ENCODE data around the gene TRIO.

Gene TRIO

DNA sequence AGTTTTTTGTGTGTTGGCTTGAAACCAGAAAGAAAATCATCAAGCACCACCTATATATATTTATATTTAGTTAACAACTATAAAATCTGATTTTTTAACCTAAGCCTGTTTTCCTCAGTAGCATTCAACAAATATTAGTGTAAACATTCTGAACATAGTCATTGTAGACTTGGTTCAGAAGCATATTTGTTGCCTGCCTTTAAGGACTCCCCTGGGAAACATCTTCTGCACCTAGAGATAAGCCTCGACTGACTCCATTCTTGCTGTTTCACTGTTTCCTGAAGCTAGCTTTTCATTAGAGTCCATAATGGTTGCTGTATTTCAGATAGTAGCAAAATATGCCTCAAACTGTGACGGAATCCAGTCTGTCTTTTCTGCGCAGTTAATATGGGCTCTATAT lies 123.5 kb downstream of the TRIO start:
- no peaks in the 10 kb centered on the region for H3K36me3 ChIP-seq (ENCODE audit: control insufficient read depth in 1 of 2, insufficient read depth in 2 of 2, low read length in 2 of 2)
- H3K4me1 ChIP-seq (ENCODE audit: control insufficient read depth in 1 of 2, insufficient read depth in 2 of 2, low read length in 2 of 2) = peaks cover 6 to 22% of the 10 kb centered on the region in 2 donors
- H3K27ac ChIP-seq (ENCODE audit: low read depth, low read length) = no peak overlapping the region
- no peak overlapping the region for H3K9ac ChIP-seq (ENCODE audit: low read depth in 1 of 2, low read length in 2 of 2)
- no peak overlapping the region for H3K4me3 ChIP-seq (ENCODE audit: low read depth in 1 of 2, low read length in 2 of 2)
- no peaks in the 10 kb centered on the region for H3K9me3 ChIP-seq (ENCODE audit: control insufficient read depth in 1 of 2, low read length in 2 of 2)
- no peaks in the 10 kb centered on the region for H3K27me3 ChIP-seq (ENCODE audit: control insufficient read depth in 1 of 2, insufficient read depth in 2 of 2, low read length in 2 of 2)

DNA sequence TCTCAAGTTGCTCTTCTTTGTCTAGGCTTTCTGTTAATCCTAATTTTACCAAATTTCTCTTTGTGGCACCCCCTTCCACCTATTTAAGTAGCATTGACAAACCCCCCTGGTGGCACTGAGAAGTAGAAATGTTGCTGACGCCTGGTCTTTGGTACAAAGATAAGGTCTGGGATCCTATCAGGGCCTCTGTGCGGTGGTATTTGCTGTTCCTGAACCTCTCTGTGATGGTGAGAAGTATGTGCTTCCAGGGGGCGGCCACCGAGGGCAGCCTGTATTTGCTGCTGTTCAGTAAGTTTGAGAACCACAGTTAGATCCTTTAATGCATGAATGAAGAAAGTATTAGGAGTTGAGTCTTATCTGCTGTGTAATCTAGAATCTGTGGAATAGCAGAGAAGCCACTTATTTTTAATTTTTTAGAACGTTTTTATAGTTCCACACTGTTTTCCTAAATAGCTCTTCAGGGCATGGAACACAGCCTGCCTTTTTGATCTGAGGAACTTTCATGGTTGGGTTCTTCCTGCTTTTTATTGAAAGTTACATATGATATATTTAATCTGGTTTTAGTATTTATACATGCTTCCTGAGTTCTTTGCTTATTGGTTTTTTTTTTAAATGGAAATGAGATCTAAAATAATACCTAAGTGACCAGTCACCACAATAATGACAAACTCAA lies 124.2 kb downstream of the TRIO start:
- Histone ChIP-seq H3K36me3 (ENCODE audit: control insufficient read depth in 1 of 2, insufficient read depth in 2 of 2, low read length in 2 of 2) (no peaks in the 10 kb centered on the region), H3K4me3 (ENCODE audit: low read depth in 1 of 2, low read length in 2 of 2) (no peak overlapping the region), H3K27ac (ENCODE audit: low read depth, low read length) (no peak overlapping the region), H3K4me1 (ENCODE audit: control insufficient read depth in 1 of 2, insufficient read depth in 2 of 2, low read length in 2 of 2) (peaks cover 6 to 22% of the 10 kb centered on the region in 2 donors), H3K27me3 (ENCODE audit: control insufficient read depth in 1 of 2, insufficient read depth in 2 of 2, low read length in 2 of 2) (no peaks in the 10 kb centered on the region), H3K9me3 (ENCODE audit: control insufficient read depth in 1 of 2, low read length in 2 of 2) (no peaks in the 10 kb centered on the region), H3K9ac (ENCODE audit: low read depth in 1 of 2, low read length in 2 of 2) (no peak overlapping the region)

DNA sequence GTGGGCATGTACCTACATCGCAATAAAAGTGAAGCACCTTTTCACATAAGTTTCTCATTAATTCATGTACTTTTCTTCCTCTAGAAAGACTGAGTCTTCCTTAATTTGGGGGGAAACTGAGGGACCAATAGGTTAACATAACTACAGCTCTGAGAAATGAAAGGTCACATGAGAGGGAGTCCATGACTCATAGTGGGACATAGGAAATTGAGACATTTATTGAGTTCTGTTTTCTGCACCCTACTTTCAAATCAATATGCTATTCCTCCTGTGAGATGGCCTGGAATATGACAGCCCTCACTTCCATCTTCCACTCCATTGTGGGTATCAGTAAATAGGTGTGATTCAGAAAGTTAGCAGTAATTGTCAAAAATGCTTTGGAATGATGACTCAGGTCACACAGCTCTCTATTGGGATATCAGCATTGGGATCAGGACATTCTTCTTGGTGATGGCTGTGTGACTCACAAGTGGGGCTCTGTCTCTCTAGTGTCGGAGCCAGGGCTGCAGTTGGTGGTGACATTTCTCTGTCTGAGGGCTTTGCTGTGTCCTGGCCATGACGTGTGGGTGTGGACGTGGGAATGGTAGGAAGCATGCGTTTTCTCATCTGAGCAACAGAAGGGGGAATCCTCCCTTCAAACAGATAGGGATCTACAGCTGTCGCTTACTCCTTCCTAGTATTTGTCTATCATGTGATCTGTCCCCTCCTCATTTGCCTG lies 125.0 kb downstream of the TRIO start:
- Histone ChIP-seq H3K27ac (ENCODE audit: low read depth, low read length) (no peak overlapping the region), H3K9ac (ENCODE audit: low read depth in 1 of 2, low read length in 2 of 2) (no peak overlapping the region), H3K36me3 (ENCODE audit: control insufficient read depth in 1 of 2, insufficient read depth in 2 of 2, low read length in 2 of 2) (no peaks in the 10 kb centered on the region), H3K4me3 (ENCODE audit: low read depth in 1 of 2, low read length in 2 of 2) (no peak overlapping the region), H3K9me3 (ENCODE audit: control insufficient read depth in 1 of 2, low read length in 2 of 2) (no peaks in the 10 kb centered on the region), H3K4me1 (ENCODE audit: control insufficient read depth in 1 of 2, insufficient read depth in 2 of 2, low read length in 2 of 2) (peaks cover 6 to 22% of the 10 kb centered on the region in 2 donors), H3K27me3 (ENCODE audit: control insufficient read depth in 1 of 2, insufficient read depth in 2 of 2, low read length in 2 of 2) (no peaks in the 10 kb centered on the region)

- H3K36me3 ChIP-seq (ENCODE audit: control insufficient read depth in 1 of 2, insufficient read depth in 2 of 2, low read length in 2 of 2) = no peaks in the 10 kb centered on the region
- no peaks in the 10 kb centered on the region for H3K27me3 ChIP-seq (ENCODE audit: control insufficient read depth in 1 of 2, insufficient read depth in 2 of 2, low read length in 2 of 2)
- H3K4me1 ChIP-seq (ENCODE audit: control insufficient read depth in 1 of 2, insufficient read depth in 2 of 2, low read length in 2 of 2) = peaks cover 6 to 22% of the 10 kb centered on the region in 2 donors
- no peaks in the 10 kb centered on the region for H3K9me3 ChIP-seq (ENCODE audit: control insufficient read depth in 1 of 2, low read length in 2 of 2)
- H3K9ac ChIP-seq (ENCODE audit: low read depth in 1 of 2, low read length in 2 of 2) = no peak overlapping the region
- no peak overlapping the region for H3K27ac ChIP-seq (ENCODE audit: low read depth, low read length)
- H3K4me3 ChIP-seq (ENCODE audit: low read depth in 1 of 2, low read length in 2 of 2) = no peak overlapping the region
These were observed 125.6 kb downstream of the TRIO start for GRCh38 chr5:14268738-14269137.

DNA sequence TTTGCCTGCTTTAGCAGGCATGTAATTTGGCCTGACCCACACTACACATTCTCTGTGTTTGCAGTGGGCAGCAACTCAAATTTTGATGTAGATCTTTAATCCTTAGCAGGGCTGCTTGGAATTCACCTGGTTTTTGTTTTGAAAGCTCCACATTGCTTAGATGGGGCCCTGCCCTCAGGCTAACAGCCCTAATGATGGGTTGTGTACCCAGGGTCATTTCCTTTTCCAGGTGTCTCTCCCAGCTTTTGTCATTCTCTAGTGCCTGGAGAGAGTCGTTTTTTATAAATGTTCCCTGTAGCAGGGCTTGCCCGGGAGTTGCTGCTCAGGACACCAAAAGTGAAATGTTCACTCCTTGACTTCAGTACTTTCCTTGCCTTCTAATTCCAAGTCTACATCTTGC lies 126.3 kb downstream of the TRIO start:
- H3K4me3 ChIP-seq (ENCODE audit: low read depth in 1 of 2, low read length in 2 of 2) = no peak overlapping the region
- no peak overlapping the region for H3K27ac ChIP-seq (ENCODE audit: low read depth, low read length)
- no peaks in the 10 kb centered on the region for H3K27me3 ChIP-seq (ENCODE audit: control insufficient read depth in 1 of 2, insufficient read depth in 2 of 2, low read length in 2 of 2)
- no peaks in the 10 kb centered on the region for H3K36me3 ChIP-seq (ENCODE audit: control insufficient read depth in 1 of 2, insufficient read depth in 2 of 2, low read length in 2 of 2)
- H3K9ac ChIP-seq (ENCODE audit: low read depth in 1 of 2, low read length in 2 of 2) = no peak overlapping the region
- H3K4me1 ChIP-seq (ENCODE audit: control insufficient read depth in 1 of 2, insufficient read depth in 2 of 2, low read length in 2 of 2) = peaks cover 6 to 22% of the 10 kb centered on the region in 2 donors
- H3K9me3 ChIP-seq (ENCODE audit: control insufficient read depth in 1 of 2, low read length in 2 of 2) = no peaks in the 10 kb centered on the region

GRCh38 chr5:14270209-14270702 lies 127.1 kb downstream of the TRIO start:
- H3K27me3 ChIP-seq (ENCODE audit: control insufficient read depth in 1 of 2, insufficient read depth in 2 of 2, low read length in 2 of 2) = no peaks in the 10 kb centered on the region
- H3K4me3 ChIP-seq (ENCODE audit: low read depth in 1 of 2, low read length in 2 of 2) = no peak overlapping the region
- H3K27ac ChIP-seq (ENCODE audit: low read depth, low read length) = no peak overlapping the region
- no peaks in the 10 kb centered on the region for H3K9me3 ChIP-seq (ENCODE audit: control insufficient read depth in 1 of 2, low read length in 2 of 2)
- H3K4me1 ChIP-seq (ENCODE audit: control insufficient read depth in 1 of 2, insufficient read depth in 2 of 2, low read length in 2 of 2) = peaks cover 6 to 17% of the 10 kb centered on the region in 2 donors
- H3K36me3 ChIP-seq (ENCODE audit: control insufficient read depth in 1 of 2, insufficient read depth in 2 of 2, low read length in 2 of 2) = no peaks in the 10 kb centered on the region
- H3K9ac ChIP-seq (ENCODE audit: low read depth in 1 of 2, low read length in 2 of 2) = no peak overlapping the region

GRCh38 chr5:14272548-14273205 lies 129.5 kb downstream of the TRIO start:
- no peaks in the 10 kb centered on the region for H3K36me3 ChIP-seq (ENCODE audit: control insufficient read depth in 1 of 2, insufficient read depth in 2 of 2, low read length in 2 of 2)
- H3K9me3 ChIP-seq (ENCODE audit: control insufficient read depth in 1 of 2, low read length in 2 of 2) = no peaks in the 10 kb centered on the region
- no peak overlapping the region for H3K4me3 ChIP-seq (ENCODE audit: low read depth in 1 of 2, low read length in 2 of 2)
- no peak overlapping the region for H3K9ac ChIP-seq (ENCODE audit: low read depth in 1 of 2, low read length in 2 of 2)
- no peaks in the 10 kb centered on the region for H3K27me3 ChIP-seq (ENCODE audit: control insufficient read depth in 1 of 2, insufficient read depth in 2 of 2, low read length in 2 of 2)
- no peak overlapping the region for H3K27ac ChIP-seq (ENCODE audit: low read depth, low read length)
- peaks cover 6 to 17% of the 10 kb centered on the region in 2 donors for H3K4me1 ChIP-seq (ENCODE audit: control insufficient read depth in 1 of 2, insufficient read depth in 2 of 2, low read length in 2 of 2)

DNA sequence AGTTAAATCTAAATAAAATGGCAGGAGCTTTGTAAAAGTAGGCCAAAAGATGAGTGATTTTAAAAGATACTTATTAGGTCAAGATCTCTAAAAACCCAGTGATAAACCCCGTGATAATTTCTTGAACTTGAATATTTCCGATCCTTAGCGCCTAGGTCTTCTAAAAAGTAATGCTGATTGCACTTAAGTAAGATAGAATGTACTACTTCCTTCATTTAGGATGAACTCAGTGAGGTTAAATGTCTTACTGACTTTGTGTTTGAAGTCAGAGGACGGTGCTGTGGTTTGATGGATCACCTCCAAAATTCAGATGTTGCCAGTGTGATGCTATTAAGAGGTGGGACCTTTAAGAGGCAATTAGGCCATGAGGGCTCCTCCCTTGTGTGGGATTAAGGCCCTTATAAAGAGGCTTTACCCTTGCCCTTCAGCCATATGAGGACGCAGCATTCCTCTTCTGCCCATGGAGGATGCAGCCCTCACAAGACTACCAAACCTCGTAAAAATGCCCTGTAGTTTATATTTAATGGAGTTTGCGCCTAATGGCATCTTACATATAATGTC lies 130.1 kb downstream of the TRIO start:
- no peaks in the 10 kb centered on the region for H3K9me3 ChIP-seq (ENCODE audit: control insufficient read depth in 1 of 2, low read length in 2 of 2)
- H3K27ac ChIP-seq (ENCODE audit: low read depth, low read length) = no peak overlapping the region
- no peak overlapping the region for H3K4me3 ChIP-seq (ENCODE audit: low read depth in 1 of 2, low read length in 2 of 2)
- H3K9ac ChIP-seq (ENCODE audit: low read depth in 1 of 2, low read length in 2 of 2) = no peak overlapping the region
- H3K36me3 ChIP-seq (ENCODE audit: control insufficient read depth in 1 of 2, insufficient read depth in 2 of 2, low read length in 2 of 2) = no peaks in the 10 kb centered on the region
- peaks cover 6 to 12% of the 10 kb centered on the region in 2 donors for H3K4me1 ChIP-seq (ENCODE audit: control insufficient read depth in 1 of 2, insufficient read depth in 2 of 2, low read length in 2 of 2)
- no peaks in the 10 kb centered on the region for H3K27me3 ChIP-seq (ENCODE audit: control insufficient read depth in 1 of 2, insufficient read depth in 2 of 2, low read length in 2 of 2)

DNA sequence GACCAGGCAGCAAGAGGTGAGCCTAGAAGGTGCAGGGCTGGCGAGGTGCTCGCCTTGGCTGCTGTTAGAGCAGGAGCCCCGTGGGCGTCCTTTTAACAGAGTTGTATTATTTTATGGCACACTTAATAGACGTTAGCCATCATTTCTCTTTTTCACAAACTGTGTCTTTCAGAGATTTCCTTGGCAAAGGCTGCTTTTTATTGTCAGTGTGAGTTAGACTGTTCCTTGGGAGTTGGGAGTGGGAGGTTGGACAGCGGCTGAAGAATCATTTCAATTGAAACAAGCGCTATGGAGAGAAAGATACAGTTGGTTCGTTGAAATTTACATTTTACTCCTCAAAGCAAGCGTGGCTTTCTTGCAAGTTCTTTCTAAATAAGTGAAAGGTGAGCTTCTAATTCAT lies 133.2 kb downstream of the TRIO start:
- no peaks in the 10 kb centered on the region for H3K9me3 ChIP-seq (ENCODE audit: control insufficient read depth in 1 of 2, low read length in 2 of 2)
- H3K9ac ChIP-seq (ENCODE audit: low read depth in 1 of 2, low read length in 2 of 2) = no peak overlapping the region
- H3K27me3 ChIP-seq (ENCODE audit: control insufficient read depth in 1 of 2, insufficient read depth in 2 of 2, low read length in 2 of 2) = no peaks in the 10 kb centered on the region
- H3K4me1 ChIP-seq (ENCODE audit: control insufficient read depth in 1 of 2, insufficient read depth in 2 of 2, low read length in 2 of 2) = no peaks in the 10 kb centered on the region
- H3K27ac ChIP-seq (ENCODE audit: low read depth, low read length) = no peak overlapping the region
- H3K4me3 ChIP-seq (ENCODE audit: low read depth in 1 of 2, low read length in 2 of 2) = no peak overlapping the region
- H3K36me3 ChIP-seq (ENCODE audit: control insufficient read depth in 1 of 2, insufficient read depth in 2 of 2, low read length in 2 of 2) = peaks cover 6 to 7% of the 10 kb centered on the region in 2 donors

Data from duodenal mucosa (tissue), 2 donors.